H1 (cell line): ENCODE results near the gene RPL21. TPM values are rescaled to one million over a fixed set of nuclear protein-coding genes. Genes with fewer than 3 reads are reported as not detected.

Experiments used
- CTCF ChIA-PET: fragments of 300-600 bp; sonication (Branson Sonifier 250); formaldehyde crosslinking; loops from one replicate; lab custom pipeline; 2021; ENCODE audit not compliant: partially characterized antibody; lab: Charles Lee
- POLR2A ChIA-PET: fragments of 300-600 bp; sonication (Branson Sonifier 250); formaldehyde crosslinking; loops from one replicate; lab custom pipeline; 2021; ENCODE audit warnings: inconsistent platforms; ENCODE audit not compliant: partially characterized antibody; lab: Charles Lee
- DNase-seq, 2 experiments: peaks; one replicate each; pipeline versions ENCODE4 v3.0.0 to v3.0.0-alpha.2; 2010 to 2022; ENCODE audit warnings: low spot score in 2 of 2, low read depth in 1 of 2, mixed read lengths in 1 of 2
- FAIRE-seq: peaks from 2 replicates; lab custom pipeline; 2011; peaks lifted over from hg19 to GRCh38; lab: Jason Lieb, UNC
- H2AFZ ChIP-seq: 2 replicates; pipeline ENCODE4 v1.8.1; 2012; ENCODE audit warnings: low read length, inconsistent platforms
- H2AK5ac ChIP-seq: 2 replicates; pipeline ENCODE4 v1.6.1; 2013; ENCODE audit warnings: low read depth, low read length
- H2BK120ac ChIP-seq: replicated peaks from 2 replicates; pipeline ENCODE3; 2013; ENCODE audit warnings: low read depth, low read length, inconsistent platforms
- H2BK12ac ChIP-seq: 2 replicates; pipeline ENCODE4 v1.6.1; 2013; ENCODE audit warnings: low read depth, low read length
- H2BK15ac ChIP-seq: 2 replicates; pipeline ENCODE4 v1.6.1; 2013; ENCODE audit warnings: low read length
- H2BK20ac ChIP-seq: 2 replicates; pipeline ENCODE4 v1.6.1; 2013; ENCODE audit warnings: low read length
- H2BK5ac ChIP-seq: 2 replicates; pipeline ENCODE4 v1.6.1; 2013; ENCODE audit warnings: low read depth, low read length
- H3K14ac ChIP-seq: 2 replicates; pipeline ENCODE4 v1.6.1; 2013; ENCODE audit warnings: inconsistent platforms; ENCODE audit not compliant: insufficient read length
- H3K18ac ChIP-seq: 2 replicates; pipeline ENCODE4 v1.6.1; 2013; ENCODE audit warnings: low read length; ENCODE audit errors: extremely low read depth
- H3K23ac ChIP-seq: 2 replicates; pipeline ENCODE4 v1.6.1; 2013; ENCODE audit warnings: inconsistent platforms; ENCODE audit not compliant: insufficient read length
- H3K23me2 ChIP-seq: 2 replicates; pipeline ENCODE4 v1.6.1; 2013; ENCODE audit warnings: low read depth, low read length
- H3K27ac ChIP-seq: 2 replicates; pipeline ENCODE4 v1.6.1; 2011; ENCODE audit warnings: low read depth, low read length, inconsistent platforms
- H3K27me3 ChIP-seq, 4 experiments: replicated peaks in 1 of 4; 1 replicate in 1 of 4; 2 replicates in 3 of 4; pipeline versions ENCODE4 v1.6.1 to v1.8.1; 2011 to 2013; ENCODE audit warnings: low read length in 3 of 4, mild to moderate bottlenecking in 3 of 4, inconsistent platforms in 2 of 4, mixed read lengths in 2 of 4, moderate library complexity in 1 of 4; ENCODE audit not compliant: control insufficient read depth in 3 of 4, insufficient read depth in 3 of 4; ENCODE audit errors: extremely low read depth in 1 of 4
- H3K36me3 ChIP-seq, 4 experiments: 2 replicates each; pipeline versions ENCODE4 v1.6.1 to v1.8.1; 2011 to 2013; ENCODE audit warnings: mild to moderate bottlenecking in 4 of 4, low read length in 3 of 4, moderate library complexity in 2 of 4, control low read depth in 1 of 4, inconsistent platforms in 1 of 4; ENCODE audit not compliant: insufficient read depth in 4 of 4, control insufficient read depth in 2 of 4
- H3K4ac ChIP-seq: replicated peaks from 2 replicates; pipeline ENCODE3; 2013; ENCODE audit warnings: low read length, low read depth, mixed read lengths, inconsistent platforms; ENCODE audit not compliant: insufficient read length
- H3K4me1 ChIP-seq, 4 experiments: replicated peaks in 1 of 4; 1 replicate in 1 of 4; 2 replicates in 3 of 4; pipeline versions ENCODE4 v1.6.1 to v1.8.1; 2011 to 2013; ENCODE audit warnings: low read length in 3 of 4, inconsistent platforms in 2 of 4, mixed read lengths in 1 of 4; ENCODE audit not compliant: insufficient read depth in 4 of 4, control insufficient read depth in 3 of 4
- H3K4me2 ChIP-seq, 2 experiments: 2 replicates each; pipeline versions ENCODE4 v1.6.1 to v1.8.1; 2011 to 2013; ENCODE audit warnings: low read depth in 2 of 2, low read length in 2 of 2, control low read depth in 1 of 2, inconsistent platforms in 1 of 2, mild to moderate bottlenecking in 1 of 2; ENCODE audit not compliant: insufficient read depth in 1 of 2
- H3K4me3 ChIP-seq, 4 experiments: fragments of 200-600, 300-600 bp in 1 of 4; sonication (generic), shearing (Covaris generic), sonication (Bioruptor Twin) in 1 of 4; 2 replicates each; pipeline versions ENCODE4 v1.5.1 to v1.8.1; 2011 to 2016; ENCODE audit warnings: low read length in 4 of 4, low read depth in 3 of 4, control low read depth in 2 of 4, inconsistent platforms in 2 of 4, mild to moderate bottlenecking in 2 of 4, mixed read lengths in 1 of 4, moderate library complexity in 1 of 4; ENCODE audit not compliant: insufficient read depth in 2 of 4; ENCODE audit errors: extremely low read depth in 1 of 4
- H3K56ac ChIP-seq: replicated peaks from 2 replicates; pipeline ENCODE3; 2013; ENCODE audit warnings: low read depth, mild to moderate bottlenecking, mixed read lengths, low read length, inconsistent platforms; ENCODE audit not compliant: insufficient read length
- H3K79me1 ChIP-seq: 2 replicates; pipeline ENCODE4 v1.6.1; 2013; ENCODE audit warnings: low read depth, low read length, control low read depth
- H3K79me2 ChIP-seq, 2 experiments: 2 replicates each; pipeline versions ENCODE4 v1.6.1 to v1.8.1; 2012 to 2013; ENCODE audit warnings: low read length in 2 of 2, mild to moderate bottlenecking in 2 of 2, inconsistent platforms in 1 of 2; ENCODE audit not compliant: insufficient read depth in 2 of 2, control insufficient read depth in 1 of 2
- H3K9ac ChIP-seq, 4 experiments: replicated peaks in 1 of 4; 1 replicate in 1 of 4; 2 replicates in 3 of 4; pipeline versions ENCODE4 v1.6.1 to v1.8.1; 2011 to 2013; ENCODE audit warnings: low read depth in 3 of 4, low read length in 3 of 4, control low read depth in 2 of 4, mild to moderate bottlenecking in 2 of 4, moderate library complexity in 2 of 4, inconsistent platforms in 1 of 4; ENCODE audit errors: extremely low read depth in 1 of 4
- H3K9me3 ChIP-seq, 2 experiments: 2 replicates each; pipeline versions ENCODE4 v1.6.1 to v1.8.1; 2012 to 2013; ENCODE audit warnings: mild to moderate bottlenecking in 2 of 2, moderate library complexity in 2 of 2, control low read depth in 1 of 2, inconsistent platforms in 1 of 2, low read depth in 1 of 2, low read length in 1 of 2, mixed read lengths in 1 of 2; ENCODE audit not compliant: insufficient read depth in 2 of 2
- H4K20me1 ChIP-seq, 2 experiments: replicated peaks in 1 of 2; 2 replicates each; pipeline versions ENCODE3 to v1.8.1; 2011 to 2013; ENCODE audit warnings: inconsistent platforms in 2 of 2, low read length in 2 of 2, mild to moderate bottlenecking in 1 of 2; ENCODE audit not compliant: insufficient read depth in 2 of 2, control insufficient read depth in 1 of 2
- H4K5ac ChIP-seq: 2 replicates; pipeline ENCODE4 v1.6.1; 2013; ENCODE audit warnings: low read length, low read depth, mixed read lengths, inconsistent platforms; ENCODE audit not compliant: insufficient read length
- H4K8ac ChIP-seq: 2 replicates; pipeline ENCODE4 v1.8.0; 2013; ENCODE audit warnings: mild to moderate bottlenecking, moderate library complexity, low read length, inconsistent platforms; ENCODE audit not compliant: insufficient read depth; ENCODE audit errors: extremely low read depth
- H4K91ac ChIP-seq: replicated peaks from 2 replicates; pipeline ENCODE3; 2013; ENCODE audit warnings: low read length, mixed read lengths, inconsistent platforms; ENCODE audit not compliant: insufficient read length
- EP300 ChIP-seq, 2 experiments: IDR thresholded peaks; 1 replicate in 1 of 2; 2 replicates in 1 of 2; pipeline ENCODE4 v1.6.1; 2011 to 2012; ENCODE audit warnings: low read depth in 2 of 2, low read length in 2 of 2, mild to moderate bottlenecking in 2 of 2, borderline replicate concordance in 1 of 2, inconsistent platforms in 1 of 2, moderate library complexity in 1 of 2
- GABPA ChIP-seq: IDR thresholded peaks from 2 replicates; pipeline ENCODE4 v1.6.1; 2011; ENCODE audit warnings: mild to moderate bottlenecking, low read length, moderate library complexity, borderline replicate concordance; ENCODE audit not compliant: insufficient read depth
- JUND ChIP-seq: IDR thresholded peaks from 2 replicates; pipeline ENCODE4 v1.6.1; 2011; ENCODE audit warnings: mild to moderate bottlenecking, improper control_type of control experiment, low read length
- KDM4A ChIP-seq: IDR thresholded peaks from one replicate; pipeline ENCODE4 v1.7.1; 2012; ENCODE audit warnings: low read depth, mild to moderate bottlenecking, moderate library complexity, low read length, inconsistent platforms; ENCODE audit not compliant: severe bottlenecking
- POLR2A ChIP-seq, 2 experiments: IDR thresholded peaks; 1 replicate in 1 of 2; 2 replicates in 1 of 2; pipeline ENCODE4 v1.6.1; 2011; ENCODE audit warnings: low read depth in 2 of 2, low read length in 2 of 2, mild to moderate bottlenecking in 2 of 2; ENCODE audit errors: control extremely low read depth in 1 of 2
- POLR2AphosphoS5 ChIP-seq: IDR thresholded peaks from 2 replicates; pipeline ENCODE4 v1.6.1; 2011; ENCODE audit warnings: low read depth, low read length
- POU5F1 ChIP-seq: IDR thresholded peaks from 2 replicates; pipeline ENCODE4 v1.6.1; 2011; ENCODE audit warnings: low read depth, mild to moderate bottlenecking, low read length, moderate library complexity
- RBBP5 ChIP-seq: IDR thresholded peaks from 2 replicates; pipeline ENCODE4 v1.7.1; 2012; ENCODE audit warnings: low read depth, mild to moderate bottlenecking, inconsistent platforms, low read length, moderate library complexity, borderline replicate concordance
- SIRT6 ChIP-seq: IDR thresholded peaks from one replicate; pipeline ENCODE4 v1.7.1; 2012; ENCODE audit warnings: low read length, inconsistent platforms
- WGBS, 2 experiments: shearing (Covaris generic) in 1 of 2; methylation state at CpG; one replicate each; pipeline versions ENCODE4 v1.1.6 to v1.1.7; 2013 to 2015; ENCODE audit warnings: low lambda C conversion rate in 2 of 2, mixed read lengths in 2 of 2, inconsistent platforms in 1 of 2, low coverage in 1 of 2, missing lambda C conversion rate in 1 of 2; ENCODE audit not compliant: insufficient replicate concordance in 2 of 2, insufficient coverage in 1 of 2, insufficient read length in 1 of 2; ENCODE audit errors: extremely low coverage in 1 of 2, missing lambda C conversion rate in 1 of 2; 5-methylcytosine and 5-hydroxymethylcytosine counted together
- polyA plus RNA-seq, 7 experiments: library from polyadenylated mRNA; depleted of rRNA in 3 of 7; stranded (reverse) in 5 of 7; unstranded in 2 of 7; fragments of >200 nt in 5 of 7; fragments of 200-250 nt in 2 of 7; gene quantifications; 1 replicate in 5 of 7; 2 replicates in 1 of 7; 4 replicates in 1 of 7; pipeline versions ENCODE4 v1.2.1 to v1.2.3, GENCODE V29; 2011 to 2013; ENCODE audit warnings: missing spikeins in 2 of 7, mixed read lengths in 2 of 7
- total RNA-seq: library from RNA; stranded (reverse); fragmentation: NEBNext Ultra II Directional; extraction: Animal tissue kit (Norgen Biotek cat#: 25700); gene quantifications from 2 replicates; pipeline ENCODE4 v1.2.1, GENCODE V29; 2021

Gene RPL21
- total and polyA plus RNA-seq, 2 of the 8 experiments (the other 6 are each of a cell fraction or from before 2014, with no cell fraction given), result 624 to 1,283 TPM

GRCh38 chr13:27257648-27258253 lies 6.4 kb downstream of the RPL21 start:
- H2BK120ac ChIP-seq, result no peak overlapping the region
- H3K9ac ChIP-seq, result no peak overlapping the region; a peak in 1 of 7 replicates
- no peak overlapping the region for H2BK5ac ChIP-seq
- peaks cover under 1 to 2% (median 1%) of the 10 kb centered on the region in 4 experiments; a peak in 4 of 7 replicates for H3K4me1 ChIP-seq
- no peak overlapping the region for H4K91ac ChIP-seq
- TF ChIP-seq EP300 (IDR thresholded peaks at IDR 0.05; ENCODE audit: borderline replicate concordance in 1 of 2, low read depth in 2 of 2, low read length in 2 of 2) (no peak), POLR2A (IDR thresholded peaks at IDR 0.05; ENCODE audit: control extremely low read depth in 1 of 2, low read depth in 2 of 2, low read length in 2 of 2) (peak; percentile 92 to 95), POLR2AphosphoS5 (peak; percentile 99), JUND (no peak), RBBP5 (no peak), GABPA (no peak), KDM4A (no peak), SIRT6 (peak; percentile 69), POU5F1 (no peak)
- peaks cover 4 to 32% of the 10 kb centered on the region in 2 experiments; a peak in 3 of 4 replicates for H3K79me2 ChIP-seq
- DNase-seq (no peak), FAIRE-seq (no peak)
- H4K5ac ChIP-seq, result no peak overlapping the region
- no peaks in the 10 kb centered on the region for H3K27me3 ChIP-seq
- H3K23me2 ChIP-seq, result no peaks in the 10 kb centered on the region
- no peak overlapping the region for H3K27ac ChIP-seq
- no peak overlapping the region for H3K18ac ChIP-seq
- no peak overlapping the region for H3K4me3 ChIP-seq
- H3K9me3 ChIP-seq, result no peaks in the 10 kb centered on the region
- peaks cover 4 to 7% of the 10 kb centered on the region in 2 experiments for H4K20me1 ChIP-seq
- no peak overlapping the region for H2BK15ac ChIP-seq
- 91% methylated on average over 11 of the region's 11 CpGs; no CpG with 5 or more reads in 1 of the 2 experiments for WGBS, 2 experiments
- H2BK20ac ChIP-seq, result no peak overlapping the region
- CTCF ChIA-PET, result interaction anchor here (0.6 to 1.1 kb wide), 5 partner anchors 14 to 301 kb away, joined by 3 read pairs; no protein-coding TSS in a partner anchor
- no peak overlapping the region for H2AK5ac ChIP-seq
- H4K8ac ChIP-seq, result no peak overlapping the region
- H3K4ac ChIP-seq, result no peak overlapping the region
- H3K56ac ChIP-seq, result no peak overlapping the region
- no peak overlapping the region for H3K4me2 ChIP-seq
- POLR2A ChIA-PET, result interaction anchor here (0.9 to 8.3 kb wide), 13 partner anchors 11 to 131 kb away, joined by 3 to 197 read pairs (median 4); partner anchors contain the start of gene RASL11A
- H2AFZ ChIP-seq, result no peak overlapping the region
- H3K14ac ChIP-seq, result no peak overlapping the region
- no peaks in the 10 kb centered on the region for H3K79me1 ChIP-seq
- H2BK12ac ChIP-seq, result no peak overlapping the region
- H3K36me3 ChIP-seq, result peaks cover 9 to 66% (median 39%) of the 10 kb centered on the region in 4 experiments
- no peak overlapping the region for H3K23ac ChIP-seq
